LoVo (cell line): ENCODE measurements around the gene SEC22A.

Experiments used
- DNase-seq: peaks from one replicate; pipeline ENCODE4 v3.0.0-alpha.2; 2016; ENCODE audit warnings: low spot score

Gene SEC22A

GRCh38 chr3:123263941-123264340 lies 62.2 kb downstream of the SEC22A start:
- DNase-seq, result no peak

GRCh38 chr3:123267821-123268220 lies 66.1 kb downstream of the SEC22A start:
- DNase-seq, result no peak

- no peak for DNase-seq
These were observed 69.1 kb downstream of the SEC22A start for GRCh38 chr3:123270818-123271217.

- no peak for DNase-seq
These were observed 69.9 kb downstream of the SEC22A start for GRCh38 chr3:123271466-123272159.

- DNase-seq, result no peak
These were observed 70.8 kb downstream of the SEC22A start for GRCh38 chr3:123272547-123272946.

- DNase-seq, result no peak
These were observed 73.9 kb downstream of the SEC22A start for GRCh38 chr3:123275691-123276090.

GRCh38 chr3:123276346-123277006 lies 74.7 kb downstream of the SEC22A start:
- DNase-seq, result no peak

- no peak for DNase-seq
These were observed 75.4 kb downstream of the SEC22A start for GRCh38 chr3:123277106-123277505.

- DNase-seq, result no peak
These were observed 76.7 kb downstream of the SEC22A start for GRCh38 chr3:123278446-123278845.

- no peak for DNase-seq
These were observed 77.4 kb downstream of the SEC22A start for GRCh38 chr3:123279121-123279520.

GRCh38 chr3:123281406-123281805 lies 79.7 kb downstream of the SEC22A start:
- DNase-seq, result no peak

GRCh38 chr3:123281929-123282328 lies 80.2 kb downstream of the SEC22A start:
- DNase-seq, result no peak

- no peak for DNase-seq
These were observed 80.7 kb downstream of the SEC22A start for GRCh38 chr3:123282461-123282860.

- DNase-seq, result no peak
These were observed 81.3 kb downstream of the SEC22A start for GRCh38 chr3:123283074-123283473.

- no peak for DNase-seq
These were observed 82.1 kb downstream of the SEC22A start for GRCh38 chr3:123283657-123284398.

- no peak for DNase-seq
These were observed 82.8 kb downstream of the SEC22A start for GRCh38 chr3:123284399-123285010.

- DNase-seq, result no peak
These were observed 83.3 kb downstream of the SEC22A start for GRCh38 chr3:123285066-123285465.

- DNase-seq, result no peak
These were observed 83.7 kb downstream of the SEC22A start for GRCh38 chr3:123285479-123285878.

GRCh38 chr3:123285931-123286307 lies 84.2 kb downstream of the SEC22A start:
- DNase-seq, result no peak

- DNase-seq, result peak; percentile 63
These were observed 84.7 kb downstream of the SEC22A start for GRCh38 chr3:123286308-123287023.

- DNase-seq, result no peak
These were observed 85.6 kb downstream of the SEC22A start for GRCh38 chr3:123287051-123287961.
